K562 (cell line): Measurements from ENCODE around the gene NCKAP1. TPM values are rescaled to one million over a fixed set of nuclear protein-coding genes. Genes with fewer than 3 reads are reported as not detected.

Experiments used
- ATAC-seq: fragments of 200-7000 bp; cut with Tn5 transposase; 3 replicates; pipeline ENCODE4 v1.9.1; 2020; ENCODE audit warnings: moderate library complexity
- BruUV-seq: library from RNA; stranded (reverse); fragments of 400-500 nt; replicated peaks from 2 replicates; lab custom pipeline; 2021; lab: Mats Ljungman, UMichigan
- CTCF ChIA-PET: fragments of 300-600 bp; formaldehyde crosslinking; extraction: SDS; loops from one replicate; lab custom pipeline; 2021; ENCODE audit warnings: low intra/inter-chr PET ratio; lab: Yijun Ruan, JAX
- POLR2A ChIA-PET: fragments of 300-600, 350-650 bp; sonication (Branson Sonifier 250); formaldehyde crosslinking; extraction: SDS; loops from one replicate; lab custom pipeline; 2021; ENCODE audit warnings: antibody characterized with exemption, inconsistent platforms; lab: Yijun Ruan, JAX
- DNase-seq, 4 experiments: peaks; one replicate each; pipeline versions ENCODE4 v3.0.0 to v3.0.0-alpha.2; 2011 to 2018; ENCODE audit warnings: low spot score in 3 of 4, mixed read lengths in 3 of 4; ENCODE audit errors: extremely low read depth in 1 of 4
- FAIRE-seq: peaks from 2 replicates; lab custom pipeline; 2011; peaks lifted over from hg19 to GRCh38; lab: Jason Lieb, UNC
- H2AFZ ChIP-seq: 2 replicates; pipeline ENCODE4 v1.6.0; 2011; ENCODE audit warnings: low read depth, low read length, control low read depth, inconsistent platforms
- H3K27ac ChIP-seq: fragments of 200-600 bp; 3 replicates; pipeline ENCODE4 v1.8.0; 2011; ENCODE audit warnings: low read depth, mild to moderate bottlenecking, control low read depth, inconsistent platforms, low read length, moderate library complexity, mixed read lengths; ENCODE audit errors: extremely low read depth
- H3K27me3 ChIP-seq, 2 experiments: fragments of 300-600 bp in 1 of 2; 2 replicates in 1 of 2; 3 replicates in 1 of 2; pipeline versions ENCODE4 v1.6.0 to v1.8.0; 2011; ENCODE audit warnings: inconsistent platforms in 2 of 2, low read length in 2 of 2, mild to moderate bottlenecking in 1 of 2, mixed read lengths in 1 of 2, moderate library complexity in 1 of 2; ENCODE audit not compliant: control insufficient read depth in 2 of 2, insufficient read depth in 2 of 2
- H3K36me3 ChIP-seq: fragments of 300-600 bp; 3 replicates; pipeline ENCODE4 v1.8.0; 2011; ENCODE audit warnings: mild to moderate bottlenecking, low read length, inconsistent platforms; ENCODE audit not compliant: control insufficient read depth, insufficient read depth
- H3K4me1 ChIP-seq, 2 experiments: fragments of 200-600 bp in 1 of 2; replicated peaks in 1 of 2; 2 replicates in 1 of 2; 3 replicates in 1 of 2; pipeline versions ENCODE4 v1.5.1 to v1.8.0; 2011; ENCODE audit warnings: inconsistent platforms in 2 of 2, low read length in 2 of 2, mild to moderate bottlenecking in 1 of 2, mixed read lengths in 1 of 2, moderate library complexity in 1 of 2; ENCODE audit not compliant: control insufficient read depth in 2 of 2, insufficient read depth in 2 of 2
- H3K4me2 ChIP-seq: 2 replicates; pipeline ENCODE4 v1.6.1; 2011; ENCODE audit warnings: low read length, control low read depth, inconsistent platforms, mixed read lengths; ENCODE audit not compliant: insufficient read depth
- H3K4me3 ChIP-seq: fragments of 200-600 bp; sonication (generic), shearing (Covaris generic); 2 replicates; pipeline ENCODE4 v1.5.1; 2016; ENCODE audit warnings: control low read depth, inconsistent platforms
- H3K79me2 ChIP-seq: fragments of 200-600 bp; 3 replicates; pipeline ENCODE4 v1.8.0; 2011; ENCODE audit warnings: low read length, inconsistent platforms; ENCODE audit not compliant: control insufficient read depth, insufficient read depth
- H3K9ac ChIP-seq, 2 experiments: 2 replicates each; pipeline versions ENCODE4 v1.6.0 to v1.6.1; 2011; ENCODE audit warnings: low read depth in 2 of 2, low read length in 2 of 2, control low read depth in 1 of 2, inconsistent platforms in 1 of 2, mild to moderate bottlenecking in 1 of 2, mixed read lengths in 1 of 2; ENCODE audit not compliant: insufficient read depth in 1 of 2
- H3K9me1 ChIP-seq: one replicate; pipeline ENCODE4 v1.6.0; 2011; ENCODE audit warnings: inconsistent platforms, mild to moderate bottlenecking, low read length, moderate library complexity; ENCODE audit not compliant: control insufficient read depth, insufficient read depth
- H3K9me3 ChIP-seq: replicated peaks from 2 replicates; pipeline ENCODE4 v1.5.1; 2011; ENCODE audit warnings: low read depth, low read length, inconsistent platforms; ENCODE audit not compliant: control insufficient read depth, insufficient read depth
- H4K20me1 ChIP-seq: replicated peaks from 2 replicates; pipeline ENCODE4 v1.6.1; 2011; ENCODE audit warnings: low read length, inconsistent platforms, mixed read lengths; ENCODE audit not compliant: control insufficient read depth, insufficient read depth
- CCNT2 ChIP-seq: IDR thresholded peaks from 2 replicates; pipeline ENCODE4 v1.6.1; 2011; ENCODE audit warnings: borderline replicate concordance, low read depth, mild to moderate bottlenecking, moderate library complexity, mixed read lengths, low read length; ENCODE audit not compliant: insufficient read length; ENCODE audit errors: extremely low read depth
- CGGBP1 ChIP-seq: fragments of 250-450 bp; sonication (Bioruptor Pico); IDR thresholded peaks from 2 replicates; pipeline ENCODE4 v1.9.0; 2021; ENCODE audit warnings: mild to moderate bottlenecking
- ETV5 ChIP-seq: sonication (generic); formaldehyde crosslinking; IDR thresholded peaks from 2 replicates; pipeline ENCODE4 v1.4.0; 2020; ENCODE audit warnings: low read depth, mild to moderate bottlenecking, missing genetic modification reagents
- FOXA3 ChIP-seq, 2 experiments: fragments of 450-650 bp in 1 of 2; sonication (generic) in 1 of 2; formaldehyde crosslinking; IDR thresholded peaks in 1 of 2; conservative IDR thresholded peaks in 1 of 2; 2 replicates each; pipeline versions ENCODE4 v1.4.0 to v1.8.0; 2020 to 2022; ENCODE audit warnings: mild to moderate bottlenecking in 2 of 2, missing genetic modification reagents in 1 of 2
- JUNB ChIP-seq: fragments of 450-650 bp; formaldehyde crosslinking; conservative IDR thresholded peaks from 2 replicates; pipeline ENCODE4 v1.4.0; 2020; ENCODE audit warnings: mild to moderate bottlenecking
- NCOA4 ChIP-seq: fragments of 450-650 bp; IDR thresholded peaks from 2 replicates; pipeline ENCODE4 v1.6.1; 2018; ENCODE audit warnings: mild to moderate bottlenecking; ENCODE audit not compliant: partially characterized antibody
- NFATC3 ChIP-seq: fragments of 450-650 bp; IDR thresholded peaks from 2 replicates; pipeline ENCODE4 v1.6.1; 2017; ENCODE audit warnings: mild to moderate bottlenecking
- PRDM10 ChIP-seq: fragments of 450-650 bp; IDR thresholded peaks from 2 replicates; pipeline ENCODE4 v1.6.1; 2018; ENCODE audit not compliant: partially characterized antibody
- PTBP1 ChIP-seq: fragments of 200-400 bp; formaldehyde crosslinking; IDR thresholded peaks from 2 replicates; pipeline ENCODE4 v1.6.1; 2017; ENCODE audit warnings: low read depth, low read length
- SMC3 ChIP-seq: conservative IDR thresholded peaks from 2 replicates; pipeline ENCODE4 v1.6.1; 2011; ENCODE audit warnings: low read depth, low read length, improper control_type of control experiment; ENCODE audit not compliant: insufficient read depth
- SP1 ChIP-seq: sonication (generic); formaldehyde crosslinking; IDR thresholded peaks from 2 replicates; pipeline ENCODE4 v1.8.1; 2022; ENCODE audit warnings: mild to moderate bottlenecking, missing genetic modification reagents
- THRA ChIP-seq: fragments of 450-650 bp; IDR thresholded peaks from 2 replicates; pipeline ENCODE4 v1.6.1; 2017; ENCODE audit warnings: mild to moderate bottlenecking, moderate library complexity
- XRCC3 ChIP-seq: fragments of 450-650 bp; IDR thresholded peaks from 2 replicates; pipeline ENCODE4 v1.6.1; 2017; ENCODE audit warnings: mild to moderate bottlenecking, moderate library complexity
- ZBTB9 ChIP-seq: fragments of 450-650 bp; formaldehyde crosslinking; IDR thresholded peaks from 2 replicates; pipeline ENCODE4 v1.4.0; 2020; ENCODE audit warnings: mild to moderate bottlenecking, moderate library complexity
- ZKSCAN1 ChIP-seq: fragments of 150-350 bp; IDR thresholded peaks from 2 replicates; pipeline ENCODE4 v1.6.1; 2016; ENCODE audit warnings: low read depth, low read length
- WGBS: fragments of 100-300 bp; shearing (Covaris generic); methylation state at CpG from one replicate; pipeline ENCODE4 v1.1.6; 2016; ENCODE audit warnings: low coverage, mixed read lengths; ENCODE audit not compliant: insufficient coverage; ENCODE audit errors: missing lambda C conversion rate; 5-methylcytosine and 5-hydroxymethylcytosine counted together
- in situ Hi-C: fragments of 300-500 bp; cut with MboI; formaldehyde crosslinking; loops from 4 replicates; pipeline ENCODE4 v1.15.0; 2018; ENCODE audit warnings: inconsistent platforms, mixed read lengths
- intact Hi-C: fragments of 100-400 bp; cut with micrococcal nuclease; formaldehyde crosslinking; loops from 2 replicates; pipeline ENCODE4 v1.14.2; 2022
- polyA plus RNA-seq, 8 experiments: library from polyadenylated mRNA; depleted of rRNA in 4 of 8; stranded (reverse) in 5 of 8; unstranded in 3 of 8; fragments of >200 nt; fragmentation: Nextera tagmentation in 2 of 8; fragmentation: Illumina TruSeq in 1 of 8; extraction: Ambion mirVana in 2 of 8; extraction: Trizol in 1 of 8; gene quantifications; 2 replicates each; pipeline versions ENCODE4 v1.2.1 to v1.2.3, GENCODE V29; 2011 to 2014; ENCODE audit warnings: inconsistent platforms in 1 of 8, missing spikeins in 1 of 8
- total RNA-seq, 7 experiments: library from RNA; depleted of rRNA in 6 of 7; stranded (reverse); fragments of >200 nt in 6 of 7; fragmentation: Illumina TruSeq in 2 of 7; extraction: Trizol in 2 of 7; gene quantifications; 2 replicates each; pipeline versions ENCODE4 v1.2.1 to v1.2.3, GENCODE V29; 2011 to 2021; ENCODE audit warnings: low replicate concordance in 1 of 7

Gene NCKAP1
- total and polyA plus RNA-seq, 9 of the 15 experiments (the other 6 are each of a cell fraction or from before 2014, with no cell fraction given) = 34.0 to 153 (median 88.7) TPM

GRCh38 chr2:182890305-182890704, 148.0 kb downstream of the NCKAP1 start:
- Histone ChIP-seq H3K27me3 (peaks cover 0 to 9% of the 10 kb centered on the region in 2 experiments; a peak in 1 of 5 replicates), H2AFZ (no peak overlapping the region)
- TF ChIP-seq ZKSCAN1 (no peak), JUNB (no peak), FOXA3 (CRISPR knock-in tag; conservative IDR thresholded peaks at IDR 0.05 in 1 of 2, IDR thresholded peaks at IDR 0.05 in 1 of 2) (no peak), ETV5 (CRISPR knock-in tag) (no peak), PRDM10 (no peak), SP1 (no peak), SMC3 (no peak), CCNT2 (no peak), CGGBP1 (CRISPR knock-in tag) (no peak), NCOA4 (no peak), XRCC3 (no peak), NFATC3 (no peak), PTBP1 (no peak), THRA (no peak), ZBTB9 (CRISPR knock-in tag) (no peak)

More at GRCh38 chr2:182890305-182890704, 148.0 kb downstream of the NCKAP1 start:
- no peak overlapping the region for H3K9ac ChIP-seq
- WGBS = 17% methylated on average over 7 of the region's 7 CpGs
- in situ Hi-C loops (no loop called here), intact Hi-C loops (no loop called here)
- no peaks in the 10 kb centered on the region for H3K36me3 ChIP-seq
- BruUV-seq = no TSS peak
- DNase-seq (no peak), FAIRE-seq (no peak), ATAC-seq (no peak)
- no peak overlapping the region for H3K4me3 ChIP-seq
- no peaks in the 10 kb centered on the region for H4K20me1 ChIP-seq
- POLR2A ChIA-PET = no interaction called here
- H3K27ac ChIP-seq = no peak overlapping the region
- H3K79me2 ChIP-seq = no peaks in the 10 kb centered on the region
- no peak overlapping the region for H3K4me2 ChIP-seq
- no peaks in the 10 kb centered on the region for H3K4me1 ChIP-seq
- CTCF ChIA-PET = no interaction called here
- no peaks in the 10 kb centered on the region for H3K9me1 ChIP-seq
- no peaks in the 10 kb centered on the region; the same call in 1 of the 2 replicates for H3K9me3 ChIP-seq
